GM21528 (cell line): ENCODE data around the gene SRSF1.
"Not testable (repeated sequence)": the region's sequence is repeated elsewhere in the genome, so short reads cannot be mapped to it uniquely, and the experiment has no call there.

Source experiments
- ATAC-seq: cut with Tn5 transposase; IDR thresholded peaks from one replicate; pipeline ENCODE4 v1.9.1; 2021; ENCODE audit warnings: mild to moderate bottlenecking, moderate library complexity; ENCODE audit not compliant: unreplicated experiment, low FRiP score

The SRSF1 gene

GRCh38 chr17:57970710-57971109 lies 36.3 kb downstream of the SRSF1 start:
- no peak for ATAC-seq

GRCh38 chr17:57968456-57968855 lies 38.6 kb downstream of the SRSF1 start:
- no peak for ATAC-seq

- no peak for ATAC-seq
Measured at GRCh38 chr17:57966875-57967274, 40.2 kb downstream of the SRSF1 start.

GRCh38 chr17:57966246-57966645 lies 40.8 kb downstream of the SRSF1 start:
- no peak for ATAC-seq

GRCh38 chr17:57965521-57966160 lies 41.4 kb downstream of the SRSF1 start:
- ATAC-seq, result no peak

- ATAC-seq, result no peak
Measured at GRCh38 chr17:57963149-57963511, 43.9 kb downstream of the SRSF1 start.

- ATAC-seq, result no peak
Measured at GRCh38 chr17:57962279-57963148, 44.5 kb downstream of the SRSF1 start.

GRCh38 chr17:57959929-57960328 lies 47.1 kb downstream of the SRSF1 start:
- no peak for ATAC-seq

GRCh38 chr17:57958391-57958790 lies 48.7 kb downstream of the SRSF1 start:
- ATAC-seq, result not testable (repeated sequence)

- no peak for ATAC-seq
Measured at GRCh38 chr17:57957886-57958285, 49.2 kb downstream of the SRSF1 start.

GRCh38 chr17:57957120-57957850 lies 49.8 kb downstream of the SRSF1 start:
- ATAC-seq, result no peak

GRCh38 chr17:57956291-57957119 lies 50.5 kb downstream of the SRSF1 start:
- peak; percentile 61 for ATAC-seq

GRCh38 chr17:57955183-57955931 lies 51.7 kb downstream of the SRSF1 start, which contains the start of gene CUEDC1:
TSS of gene CUEDC1 (minus strand) at chr17:57955412. CDS start at chr17:57885564, 69,848 bp downstream.
- no peak for ATAC-seq

GRCh38 chr17:57954397-57955182 lies 52.5 kb downstream of the SRSF1 start:
- ATAC-seq, result no peak

- no peak for ATAC-seq
Measured at GRCh38 chr17:57953705-57954396, 53.2 kb downstream of the SRSF1 start.
